GM12872 (cell line): Measurements from ENCODE around the gene MCAT.

ENCODE experiments used
- CTCF ChIP-seq: IDR thresholded peaks from 3 replicates; pipeline ENCODE4 v1.5.1; 2011; ENCODE audit warnings: low read depth, mild to moderate bottlenecking, low read length, moderate library complexity; ENCODE audit not compliant: insufficient read depth

MCAT gene

GRCh38 chr22:43127166-43127908 lies 15.9 kb downstream of the MCAT start:
- TF ChIP-seq CTCF: no peak

- TF ChIP-seq CTCF: no peak
Measured at GRCh38 chr22:43126501-43127165, 16.6 kb downstream of the MCAT start.

GRCh38 chr22:43118953-43119458 lies 24.2 kb downstream of the MCAT start:
- no peak for TF ChIP-seq CTCF

- no peak for TF ChIP-seq CTCF
Measured at GRCh38 chr22:43118024-43118849, 25.0 kb downstream of the MCAT start.

- no peak for TF ChIP-seq CTCF
Measured at GRCh38 chr22:43116932-43117331, 26.3 kb downstream of the MCAT start.

GRCh38 chr22:43114958-43115357 lies 28.2 kb downstream of the MCAT start:
- TF ChIP-seq CTCF: no peak
